H9 (cell line): Measurements from ENCODE around the gene PPP2R2B. TPM values are rescaled to one million over a fixed set of nuclear protein-coding genes. Genes with fewer than 3 reads are reported as not detected.

Experiments
- DNase-seq: peaks from one replicate; pipeline ENCODE4 v3.0.0-alpha.2; 2017
- H2AFZ ChIP-seq: one replicate; pipeline ENCODE4 v1.6.1; 2013; ENCODE audit warnings: mild to moderate bottlenecking, low read length, control low read depth, moderate library complexity
- H2AK5ac ChIP-seq: 2 replicates; pipeline ENCODE4 v1.6.1; 2013; ENCODE audit warnings: low read length, control low read depth, mixed read lengths; ENCODE audit not compliant: insufficient read length
- H2BK120ac ChIP-seq: one replicate; pipeline ENCODE4 v1.6.1; 2013; ENCODE audit warnings: low read depth, mild to moderate bottlenecking, low read length, control low read depth, inconsistent platforms; ENCODE audit not compliant: poor library complexity, severe bottlenecking
- H2BK12ac ChIP-seq: 2 replicates; pipeline ENCODE4 v1.6.1; 2013; ENCODE audit warnings: low read length, control low read depth, mixed read lengths, low read depth; ENCODE audit not compliant: insufficient read length
- H2BK15ac ChIP-seq: 2 replicates; pipeline ENCODE4 v1.6.1; 2013; ENCODE audit warnings: low read depth, low read length, control low read depth
- H2BK20ac ChIP-seq: one replicate; pipeline ENCODE4 v1.6.1; 2013; ENCODE audit warnings: low read depth, mild to moderate bottlenecking, low read length, control low read depth, inconsistent platforms; ENCODE audit not compliant: poor library complexity, severe bottlenecking
- H2BK5ac ChIP-seq: 2 replicates; pipeline ENCODE4 v1.6.1; 2013; ENCODE audit warnings: low read length, control low read depth, mixed read lengths; ENCODE audit not compliant: insufficient read length
- H3K14ac ChIP-seq: 2 replicates; pipeline ENCODE4 v1.6.1; 2013; ENCODE audit warnings: low read length, control low read depth; ENCODE audit not compliant: insufficient read depth
- H3K18ac ChIP-seq: 2 replicates; pipeline ENCODE4 v1.6.1; 2013; ENCODE audit warnings: low read depth, mild to moderate bottlenecking, mixed read lengths, low read length, control low read depth; ENCODE audit not compliant: insufficient read length
- H3K23ac ChIP-seq: 2 replicates; pipeline ENCODE4 v1.6.1; 2013; ENCODE audit warnings: low read length, control low read depth, mixed read lengths, low read depth; ENCODE audit not compliant: insufficient read length
- H3K23me2 ChIP-seq: 2 replicates; pipeline ENCODE4 v1.6.1; 2013; ENCODE audit warnings: low read depth, mild to moderate bottlenecking, mixed read lengths, low read length, control low read depth; ENCODE audit not compliant: insufficient read length, poor library complexity, severe bottlenecking
- H3K27ac ChIP-seq: 2 replicates; pipeline ENCODE4 v1.5.1; 2013; ENCODE audit warnings: low read length, control low read depth, mixed read lengths, low read depth; ENCODE audit not compliant: insufficient read length
- H3K27me3 ChIP-seq: 2 replicates; pipeline ENCODE4 v1.6.1; 2013; ENCODE audit warnings: low read length, control low read depth, inconsistent platforms; ENCODE audit not compliant: insufficient read depth
- H3K4ac ChIP-seq: 2 replicates; pipeline ENCODE4 v1.6.1; 2013; ENCODE audit warnings: low read depth, mild to moderate bottlenecking, control low read depth, inconsistent platforms, low read length, moderate library complexity
- H3K4me1 ChIP-seq: 2 replicates; pipeline ENCODE4 v1.6.1; 2013; ENCODE audit warnings: low read length, control low read depth, inconsistent platforms; ENCODE audit not compliant: insufficient read depth
- H3K4me2 ChIP-seq: 2 replicates; pipeline ENCODE4 v1.6.1; 2013; ENCODE audit warnings: low read length, control low read depth, mixed read lengths; ENCODE audit not compliant: insufficient read length, insufficient read depth
- H3K56ac ChIP-seq: 2 replicates; pipeline ENCODE4 v1.6.1; 2013; ENCODE audit warnings: low read depth, mild to moderate bottlenecking, mixed read lengths, low read length, control low read depth; ENCODE audit not compliant: insufficient read length
- H3K79me1 ChIP-seq: 2 replicates; pipeline ENCODE4 v1.6.1; 2013; ENCODE audit warnings: low read depth, mild to moderate bottlenecking, moderate library complexity, low read length, control low read depth, inconsistent platforms; ENCODE audit not compliant: insufficient read depth, poor library complexity, severe bottlenecking
- H3K79me2 ChIP-seq: 2 replicates; pipeline ENCODE4 v1.6.1; 2013; ENCODE audit warnings: low read length, control low read depth, inconsistent platforms; ENCODE audit not compliant: insufficient read depth
- H3K9ac ChIP-seq: 2 replicates; pipeline ENCODE4 v1.6.1; 2013; ENCODE audit warnings: low read length, control low read depth, mixed read lengths; ENCODE audit not compliant: insufficient read length; ENCODE audit errors: extremely low read depth
- H3K9me3 ChIP-seq: one replicate; pipeline ENCODE4 v1.6.1; 2013; ENCODE audit warnings: low read depth, low read length, inconsistent platforms; ENCODE audit not compliant: control insufficient read depth
- H3T11ph ChIP-seq: one replicate; pipeline ENCODE4 v1.6.1; 2013; ENCODE audit warnings: mild to moderate bottlenecking, low read length, control low read depth, inconsistent platforms
- H4K20me1 ChIP-seq: one replicate; pipeline ENCODE4 v1.6.1; 2013; ENCODE audit not compliant: control insufficient read depth, insufficient read length, insufficient read depth
- H4K5ac ChIP-seq: 2 replicates; pipeline ENCODE4 v1.6.1; 2013; ENCODE audit warnings: low read depth, mild to moderate bottlenecking, mixed read lengths, low read length, control low read depth; ENCODE audit not compliant: insufficient read length
- H4K8ac ChIP-seq: replicated peaks from 2 replicates; pipeline ENCODE4 v1.6.1; 2013; ENCODE audit warnings: low read length, control low read depth, mixed read lengths, low read depth; ENCODE audit not compliant: insufficient read length
- H4K91ac ChIP-seq: 2 replicates; pipeline ENCODE4 v1.6.1; 2013; ENCODE audit warnings: low read depth, mild to moderate bottlenecking, moderate library complexity, mixed read lengths, low read length, control low read depth; ENCODE audit not compliant: insufficient read length
- H3K27ac Mint-ChIP-seq, 3 experiments: 2 replicates in 2 of 3; 3 replicates in 1 of 3; pipeline ENCODE4 v1.8.0; 2020 to 2021; ENCODE audit warnings: mixed read lengths in 3 of 3, mild to moderate bottlenecking in 1 of 3, moderate library complexity in 1 of 3
- H3K27me3 Mint-ChIP-seq: 2 replicates; pipeline ENCODE4 v1.8.0; 2021; ENCODE audit warnings: low read depth, mild to moderate bottlenecking, moderate library complexity, mixed read lengths
- H3K36me3 Mint-ChIP-seq, 3 experiments: 2 replicates in 2 of 3; 3 replicates in 1 of 3; pipeline ENCODE4 v1.8.0; 2020 to 2021; ENCODE audit warnings: low read depth in 3 of 3, mixed read lengths in 3 of 3; ENCODE audit not compliant: insufficient read depth in 1 of 3
- H3K4me1 Mint-ChIP-seq, 2 experiments: 2 replicates each; pipeline ENCODE4 v1.8.0; 2020; ENCODE audit warnings: mixed read lengths in 2 of 2
- H3K4me3 Mint-ChIP-seq, 2 experiments: 2 replicates in 1 of 2; 3 replicates in 1 of 2; pipeline ENCODE4 v1.8.0; 2020 to 2021; ENCODE audit warnings: mild to moderate bottlenecking in 2 of 2, mixed read lengths in 2 of 2, moderate library complexity in 1 of 2
- H3K9me3 Mint-ChIP-seq, 2 experiments: 2 replicates in 1 of 2; 3 replicates in 1 of 2; pipeline ENCODE4 v1.8.0; 2020; ENCODE audit warnings: mild to moderate bottlenecking in 2 of 2, mixed read lengths in 2 of 2, moderate library complexity in 1 of 2
- total RNA-seq: library from RNA; stranded (reverse); gene quantifications from 2 replicates; pipeline ENCODE4 v1.2.1, GENCODE V29; 2021
- TF ChIP-seq, protein P1 (sequence below): fragments of 200-600 bp; sonication (generic); conservative IDR thresholded peaks from 3 replicates; pipeline ENCODE4 v1.8.0; 2021; ENCODE audit warnings: antibody characterized with exemption, mild to moderate bottlenecking

Gene PPP2R2B
- total RNA-seq, 1 experiment from 2014 or later = 14.3 TPM

DNA sequence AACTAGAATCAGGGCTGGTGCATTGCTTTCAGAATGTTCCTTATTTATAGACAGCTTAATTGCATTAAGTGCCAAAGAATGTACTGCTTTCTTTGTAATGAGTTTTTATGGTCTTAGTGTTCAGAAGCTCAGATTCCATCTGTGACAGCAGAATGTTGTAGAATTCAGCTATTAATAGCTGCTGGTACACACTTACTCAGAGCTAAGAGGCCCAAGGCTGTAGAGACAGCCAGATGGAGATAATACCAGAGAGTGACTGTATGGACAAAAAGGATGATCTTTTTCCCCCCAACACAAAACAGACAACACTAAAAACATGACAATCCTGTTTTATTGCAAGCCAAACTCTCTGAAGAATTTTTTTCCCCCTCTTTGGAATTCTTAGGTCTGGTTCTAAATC is 50.2 kb downstream of the PPP2R2B start:
- Histone ChIP-seq H3K79me2 (no peaks in the 10 kb centered on the region), H3K14ac (no peak overlapping the region), H4K5ac (no peak overlapping the region), H3K27ac (no peak overlapping the region), H3K27me3 (no peaks in the 10 kb centered on the region), H4K91ac (no peak overlapping the region), H2BK5ac (no peak overlapping the region), H2BK120ac (no peak overlapping the region), H3K23me2 (no peaks in the 10 kb centered on the region), H4K8ac (no peak overlapping the region), H3K79me1 (no peaks in the 10 kb centered on the region), H2AFZ (no peak overlapping the region), H2BK20ac (no peak overlapping the region), H3K9ac (no peak overlapping the region), H4K20me1 (no peaks in the 10 kb centered on the region), H3K4ac (no peak overlapping the region), H3T11ph (no peak overlapping the region), H3K9me3 (no peaks in the 10 kb centered on the region), H3K23ac (no peak overlapping the region), H2AK5ac (no peak overlapping the region), H3K4me1 (0 out of 2 replicates have a peak, but pooled peaks cover 2% of the 10 kb centered on the region), H3K4me2 (no peak overlapping the region), H3K18ac (no peak overlapping the region), H2BK12ac (no peak overlapping the region), H2BK15ac (no peak overlapping the region), H3K56ac (no peak overlapping the region)
- Mint-ChIP-seq H3K9me3 (no peaks in the 10 kb centered on the region), H3K36me3 (no peaks in the 10 kb centered on the region), H3K27ac (no peak overlapping the region), H3K4me1 (peaks cover 11 to 12% of the 10 kb centered on the region in 2 experiments), H3K27me3 (no peaks in the 10 kb centered on the region), H3K4me3 (no peak overlapping the region)
- TF ChIP-seq, protein P1, sequence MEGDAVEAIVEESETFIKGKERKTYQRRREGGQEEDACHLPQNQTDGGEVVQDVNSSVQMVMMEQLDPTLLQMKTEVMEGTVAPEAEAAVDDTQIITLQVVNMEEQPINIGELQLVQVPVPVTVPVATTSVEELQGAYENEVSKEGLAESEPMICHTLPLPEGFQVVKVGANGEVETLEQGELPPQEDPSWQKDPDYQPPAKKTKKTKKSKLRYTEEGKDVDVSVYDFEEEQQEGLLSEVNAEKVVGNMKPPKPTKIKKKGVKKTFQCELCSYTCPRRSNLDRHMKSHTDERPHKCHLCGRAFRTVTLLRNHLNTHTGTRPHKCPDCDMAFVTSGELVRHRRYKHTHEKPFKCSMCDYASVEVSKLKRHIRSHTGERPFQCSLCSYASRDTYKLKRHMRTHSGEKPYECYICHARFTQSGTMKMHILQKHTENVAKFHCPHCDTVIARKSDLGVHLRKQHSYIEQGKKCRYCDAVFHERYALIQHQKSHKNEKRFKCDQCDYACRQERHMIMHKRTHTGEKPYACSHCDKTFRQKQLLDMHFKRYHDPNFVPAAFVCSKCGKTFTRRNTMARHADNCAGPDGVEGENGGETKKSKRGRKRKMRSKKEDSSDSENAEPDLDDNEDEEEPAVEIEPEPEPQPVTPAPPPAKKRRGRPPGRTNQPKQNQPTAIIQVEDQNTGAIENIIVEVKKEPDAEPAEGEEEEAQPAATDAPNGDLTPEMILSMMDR = no peak
- DNase-seq = no peak
